Stimulated activated CD8-positive, alpha-beta memory T cell treated with anti-CD3 and anti-CD28 coated beads, Interleukin-4, amount 100 ng/mL, for 4 hours (primary cell): ENCODE results near the gene PITPNM3.

Source experiments
- DNase-seq, 2 donors: peaks; one replicate each; pipeline ENCODE4 v3.0.0-alpha.2; 2020; ENCODE audit warnings: low read depth in 2 of 2, low spot score in 1 of 2

PITPNM3 gene

DNA sequence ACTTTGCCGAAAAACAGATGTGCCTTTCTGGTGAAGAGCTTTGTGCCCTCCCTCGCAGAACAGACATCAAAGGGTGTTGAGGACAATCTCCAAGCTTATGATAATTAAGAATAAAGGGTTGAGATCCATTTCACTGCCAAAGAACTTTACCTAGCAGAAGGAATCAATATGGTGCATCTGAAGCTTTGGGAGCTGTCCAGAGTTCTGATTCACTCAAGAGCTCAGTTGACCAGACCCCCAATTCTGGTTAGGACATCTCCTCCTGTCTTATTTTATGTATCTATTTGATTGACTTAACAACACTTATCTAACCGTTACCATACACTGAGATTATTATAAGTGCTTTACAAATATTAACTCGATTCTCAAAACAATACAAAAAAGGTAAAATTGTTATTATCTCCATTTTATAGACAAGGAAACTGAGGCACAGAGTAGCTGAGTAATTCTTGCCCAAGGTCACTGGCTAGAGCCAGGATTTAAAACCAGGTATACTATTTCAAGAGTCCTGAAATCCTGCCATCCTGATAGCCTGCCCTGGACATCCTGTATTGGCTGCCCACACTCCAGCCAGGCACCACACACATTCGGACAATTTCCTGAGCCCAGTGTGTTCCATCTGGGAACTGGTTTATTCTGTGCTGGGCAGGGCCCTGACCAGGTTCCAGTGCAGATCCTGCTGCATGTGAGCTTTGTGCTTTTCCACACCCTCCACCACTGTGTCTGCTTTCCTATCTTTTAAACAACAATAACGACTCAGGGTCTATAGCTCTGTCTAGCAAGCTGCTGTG, 29.8 kb downstream of the PITPNM3 start:
- DNase-seq: no peak

- no peak for DNase-seq
These were observed 30.6 kb downstream of the PITPNM3 start for GRCh38 chr17:6525731-6526130.

- DNase-seq: no peak
These were observed 31.2 kb downstream of the PITPNM3 start for GRCh38 chr17:6525141-6525540.

DNA sequence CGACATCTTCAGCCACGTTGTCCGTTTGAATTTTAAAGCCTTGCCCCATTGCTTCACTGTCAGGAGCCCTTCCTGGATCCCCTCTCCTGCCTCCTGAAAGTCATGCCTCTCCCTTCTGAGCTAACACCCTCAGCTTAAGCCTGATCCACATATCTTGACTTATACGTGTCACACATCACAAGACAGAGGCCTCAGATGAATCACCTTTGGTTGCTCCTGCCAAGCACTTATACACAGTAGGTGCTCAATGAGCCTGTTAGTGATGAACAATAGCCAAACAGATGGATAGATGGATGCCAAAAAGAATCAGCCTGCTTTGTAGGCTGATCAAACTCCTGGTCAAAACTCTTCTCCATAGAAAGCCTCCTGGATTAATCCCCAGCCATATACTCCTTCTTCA, 31.8 kb downstream of the PITPNM3 start:
- no peak for DNase-seq

GRCh38 chr17:6523809-6524355, 32.5 kb downstream of the PITPNM3 start:
- DNase-seq: no peak

GRCh38 chr17:6523330-6523729, 33.0 kb downstream of the PITPNM3 start:
- DNase-seq: no peak

GRCh38 chr17:6521586-6521985, 34.8 kb downstream of the PITPNM3 start:
- no peak for DNase-seq

DNA sequence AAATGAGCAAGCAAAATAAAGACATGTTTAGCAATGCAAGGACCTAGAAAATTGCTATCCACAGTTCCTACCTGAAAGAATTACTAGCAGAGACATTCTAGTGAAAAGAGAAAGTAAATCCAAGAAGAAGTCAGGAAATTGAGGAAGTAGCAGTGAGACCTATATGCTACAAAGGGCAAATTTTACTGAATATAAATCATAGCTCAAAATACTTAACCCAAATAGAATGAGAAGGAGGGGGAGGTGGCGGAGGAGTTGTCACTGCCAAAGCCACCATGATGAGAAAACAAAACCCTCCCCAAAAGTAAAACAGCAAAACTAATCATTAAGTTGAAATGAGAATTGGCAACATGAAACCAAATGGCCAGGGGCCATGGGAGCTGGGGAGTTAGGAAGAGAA, 39.3 kb downstream of the PITPNM3 start:
- no peak for DNase-seq

- DNase-seq: no peak
These were observed 42.0 kb downstream of the PITPNM3 start for GRCh38 chr17:6514371-6514770.

DNA sequence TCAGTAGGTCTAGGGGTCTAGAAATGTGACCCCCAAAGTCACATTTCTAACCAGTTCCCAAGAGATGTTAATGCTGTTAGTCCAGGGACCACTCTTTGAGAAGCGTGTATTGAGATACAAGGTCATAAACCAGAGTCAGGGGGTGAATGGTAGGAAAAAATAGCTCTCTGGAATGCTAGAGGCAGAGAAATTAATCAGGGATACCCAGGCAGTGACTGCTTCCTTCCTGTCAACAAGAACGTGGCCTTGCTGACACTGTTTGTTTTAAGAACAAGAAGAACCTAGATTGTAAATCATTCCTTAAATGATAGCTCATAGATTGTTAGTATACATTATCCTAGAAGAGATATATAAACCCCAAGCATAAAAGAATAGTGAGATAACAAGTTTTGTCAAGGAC, 43.8 kb downstream of the PITPNM3 start:
- DNase-seq: no peak

DNA sequence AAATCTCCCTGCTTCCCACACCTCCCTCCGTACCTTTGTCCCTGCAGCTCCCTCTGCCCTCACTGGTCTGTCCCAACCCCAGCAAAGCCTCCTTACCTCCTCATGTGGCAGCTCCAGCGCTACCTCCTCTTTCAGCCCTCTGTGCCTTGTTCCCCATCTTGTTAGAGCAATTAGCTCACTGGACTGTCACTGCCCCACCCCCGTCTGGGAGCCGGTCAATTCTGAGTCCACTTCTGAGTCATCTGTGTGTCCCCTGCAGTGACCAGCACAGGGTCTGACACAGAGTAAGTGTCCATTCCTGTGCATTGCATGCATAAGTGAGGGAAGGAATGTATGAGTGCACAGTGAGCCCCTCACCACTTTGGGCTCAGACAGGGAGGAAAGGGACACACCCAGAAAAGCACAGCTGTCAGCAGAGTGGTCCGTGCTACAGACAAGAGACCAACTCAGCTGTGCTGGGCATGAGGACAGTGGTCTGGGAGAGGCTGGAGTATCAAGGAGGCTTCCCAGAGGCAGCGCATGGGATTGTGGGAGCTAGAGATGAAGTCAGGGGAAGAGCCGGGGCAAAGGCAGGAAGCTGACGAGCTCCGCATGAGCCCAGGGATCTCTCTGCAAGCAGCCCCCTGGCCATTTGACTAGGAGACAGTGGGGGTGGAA, 45.9 kb downstream of the PITPNM3 start:
- no peak for DNase-seq

DNA sequence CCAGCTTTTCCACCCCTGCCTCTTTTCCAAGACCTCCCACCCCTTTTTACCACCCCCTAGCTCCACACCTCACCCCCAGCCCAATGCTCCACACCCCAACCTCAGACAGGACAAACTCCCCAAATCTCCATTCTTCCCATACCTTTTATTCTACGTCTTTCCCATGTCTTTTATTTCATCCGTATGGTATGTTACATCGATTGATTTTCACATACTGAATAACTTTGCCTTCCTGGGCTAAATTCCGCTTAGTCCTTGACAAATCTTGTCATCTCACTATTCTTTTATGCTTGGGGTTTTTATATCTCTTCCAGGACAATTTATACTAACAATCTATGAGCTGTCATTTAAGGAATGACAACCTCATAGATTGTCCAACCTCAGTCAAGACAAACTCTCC, 46.4 kb downstream of the PITPNM3 start:
- no peak for DNase-seq

DNA sequence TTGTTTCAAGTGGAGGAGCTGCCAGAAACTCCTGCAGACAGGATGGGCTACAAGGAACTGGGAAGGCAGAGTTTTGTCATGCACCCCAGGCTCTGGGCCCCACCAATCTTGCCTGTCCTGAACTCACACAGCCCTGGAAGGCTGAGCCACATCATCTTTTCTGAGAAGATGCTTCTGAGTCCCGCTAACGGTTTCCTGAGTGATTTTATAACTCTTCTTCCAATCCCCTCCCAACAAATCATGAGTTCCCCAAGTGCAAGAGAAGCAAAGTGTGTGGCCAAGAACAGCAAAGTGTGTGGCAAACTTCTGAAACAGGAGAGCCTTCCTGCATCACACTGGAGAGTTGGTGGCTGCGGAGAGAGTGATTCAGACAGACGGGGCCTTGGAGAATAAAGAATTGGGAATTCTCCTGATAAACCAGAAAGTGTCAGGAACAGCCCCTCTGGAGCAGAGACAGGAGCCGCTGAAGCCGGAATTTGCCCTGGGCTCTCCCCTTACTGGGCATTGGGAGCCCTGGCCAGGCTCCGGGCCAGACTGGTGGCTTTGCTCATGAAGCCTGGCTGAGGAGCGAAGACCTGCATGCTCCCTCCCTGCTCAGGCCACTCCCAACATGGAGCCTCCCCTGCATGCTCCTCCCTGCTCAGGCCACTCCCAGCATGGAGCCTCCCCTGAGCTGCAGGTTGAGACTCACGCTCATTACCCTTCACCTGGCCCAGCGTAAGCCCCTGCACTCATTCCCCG, 47.2 kb downstream of the PITPNM3 start:
- DNase-seq: no peak

- DNase-seq: no peak
These were observed 47.8 kb downstream of the PITPNM3 start for GRCh38 chr17:6508519-6509030.

GRCh38 chr17:6508016-6508415, 48.3 kb downstream of the PITPNM3 start:
- DNase-seq: no peak

DNA sequence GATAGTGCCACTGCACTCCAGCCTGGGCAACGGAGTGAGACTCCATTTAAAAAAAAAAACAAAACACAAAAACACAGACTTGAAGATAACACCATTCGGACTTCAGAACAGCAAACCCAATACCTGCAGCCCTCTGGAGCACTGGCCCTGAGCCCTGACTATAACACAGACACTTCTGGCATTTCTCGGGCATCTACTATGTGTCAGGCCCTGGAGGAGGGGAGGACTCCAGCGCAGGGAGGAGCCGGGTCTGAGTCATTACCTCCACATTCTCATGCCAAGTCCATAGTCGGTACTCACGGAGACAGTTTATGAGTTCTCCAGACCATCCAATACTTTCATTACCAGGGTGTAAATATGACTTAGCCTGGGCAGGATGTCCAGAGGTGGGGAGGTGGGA, 48.8 kb downstream of the PITPNM3 start:
- no peak for DNase-seq

GRCh38 chr17:6506679-6507231, 49.6 kb downstream of the PITPNM3 start:
- no peak for DNase-seq

- DNase-seq: no peak
These were observed 50.8 kb downstream of the PITPNM3 start for GRCh38 chr17:6505425-6506142.

GRCh38 chr17:6503641-6504195, 52.6 kb downstream of the PITPNM3 start:
- no peak for DNase-seq

DNA sequence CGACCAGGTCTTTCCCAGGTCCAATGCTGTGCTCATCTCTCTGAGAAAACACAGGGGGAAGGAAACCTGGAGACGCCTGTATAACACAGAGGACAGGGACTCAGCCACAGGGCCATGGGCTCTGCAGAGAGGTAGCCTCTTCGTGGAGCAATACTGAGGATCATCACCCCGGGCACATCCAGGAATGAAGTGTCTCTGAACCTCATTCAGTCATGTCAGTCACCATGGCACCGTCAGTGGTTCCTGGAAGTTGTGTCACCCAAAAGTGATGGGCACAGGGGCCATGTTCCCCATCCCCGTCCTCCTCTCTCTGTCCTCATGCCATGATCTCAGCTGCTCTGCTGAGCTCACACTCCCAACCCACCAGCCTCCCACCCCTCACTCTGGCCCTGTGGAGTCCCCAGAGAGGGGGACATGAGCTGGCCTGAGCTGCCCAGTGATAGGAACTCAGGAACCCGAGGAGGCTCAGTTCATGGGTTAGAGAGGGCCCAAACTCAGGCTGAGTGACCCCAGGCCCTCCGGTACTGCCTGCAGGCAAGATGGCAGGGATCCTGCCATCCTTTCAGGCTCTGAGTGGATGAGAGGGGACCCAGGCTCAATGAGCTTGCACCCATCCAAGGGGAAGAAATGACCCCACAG, 53.4 kb downstream of the PITPNM3 start:
- no peak for DNase-seq
